HCT116 (cell line): Measurements from ENCODE around the gene DLEC1. TPM values are rescaled to one million over a fixed set of nuclear protein-coding genes. Genes with fewer than 3 reads are reported as not detected.

ENCODE experiments used
- ATAC-seq: fragments of 200-7000 bp; cut with Tn5 transposase; 2 replicates; pipeline ENCODE4 v1.9.1; 2020; ENCODE audit warnings: mild to moderate bottlenecking, moderate library complexity
- BruUV-seq: library from RNA; stranded (reverse); fragments of 400-500 nt; replicated peaks from 2 replicates; lab custom pipeline; 2021; lab: Mats Ljungman, UMichigan
- CTCF ChIA-PET: fragments of 300-600 bp; sonication (Branson Sonifier 250); formaldehyde crosslinking; loops from one replicate; lab custom pipeline; 2021; ENCODE audit warnings: antibody characterized with exemption; lab: Charles Lee
- POLR2A ChIA-PET: fragments of 300-600, 350-600 bp; sonication (Branson Sonifier 250); formaldehyde crosslinking; loops from one replicate; lab custom pipeline; 2021; ENCODE audit warnings: antibody characterized with exemption; lab: Charles Lee
- RAD21 ChIA-PET, 2 experiments: fragments of 300-600 bp; sonication (Branson Sonifier 250); formaldehyde crosslinking; loops; one replicate each; lab custom pipeline; 2023; ENCODE audit warnings: low total read pairs in 2 of 2; ENCODE audit not compliant: uncharacterized antibody in 2 of 2, unreplicated experiment in 2 of 2, low non-redundant PET in 1 of 2; lab: Charles Lee
- DNase-seq: peaks from one replicate; pipeline ENCODE4 v3.0.0-alpha.2; 2010; ENCODE audit warnings: low read depth, low spot score
- H2AFZ ChIP-seq: fragments of 200-600 bp; shearing (Covaris generic), sonication (generic); 2 replicates; pipeline ENCODE4 v1.6.1; 2017; ENCODE audit warnings: low read depth, mixed run types, mixed read lengths, antibody characterized with exemption, low read length; ENCODE audit not compliant: poor library complexity, severe bottlenecking
- H3K27ac ChIP-seq: 2 replicates; pipeline ENCODE4 v1.5.1; 2012; ENCODE audit warnings: low read depth, low read length
- H3K27me3 ChIP-seq: fragments of 200-600 bp; sonication (generic); 2 replicates; pipeline ENCODE4 v1.6.1; 2016; ENCODE audit warnings: mixed run types, low read length, mixed read lengths; ENCODE audit not compliant: insufficient read depth
- H3K36me3 ChIP-seq, 2 experiments: fragments of 200-500 bp in 1 of 2; fragments of 200-600 bp in 1 of 2; sonication (Bioruptor generic) in 1 of 2; sonication (generic) in 1 of 2; 2 replicates each; pipeline versions ENCODE4 v1.5.1 to v1.6.1; 2014 to 2016; ENCODE audit warnings: low read length in 2 of 2, inconsistent platforms in 1 of 2, mixed read lengths in 1 of 2, mixed run types in 1 of 2; ENCODE audit not compliant: insufficient read depth in 2 of 2, control insufficient read depth in 1 of 2
- H3K4me1 ChIP-seq, 2 experiments: fragments of 200-600 bp in 1 of 2; sonication (generic) in 1 of 2; 2 replicates each; pipeline versions ENCODE4 v1.5.1 to v1.6.1; 2012 to 2017; ENCODE audit warnings: low read length in 2 of 2, inconsistent platforms in 1 of 2, mild to moderate bottlenecking in 1 of 2, mixed read lengths in 1 of 2, mixed run types in 1 of 2, moderate library complexity in 1 of 2; ENCODE audit not compliant: insufficient read depth in 2 of 2, control insufficient read depth in 1 of 2
- H3K4me2 ChIP-seq: fragments of 200-600 bp; sonication (generic); 2 replicates; pipeline ENCODE4 v1.6.1; 2017; ENCODE audit warnings: mixed run types, low read length, mixed read lengths
- H3K4me3 ChIP-seq, 2 experiments: fragments of 200-600 bp in 1 of 2; sonication (generic) in 1 of 2; replicated peaks in 1 of 2; 2 replicates each; pipeline ENCODE4 v1.5.1; 2011 to 2016; ENCODE audit warnings: low read length in 2 of 2, control low read depth in 1 of 2, low read depth in 1 of 2, mild to moderate bottlenecking in 1 of 2, mixed read lengths in 1 of 2, mixed run types in 1 of 2
- H3K79me2 ChIP-seq: fragments of 200-600 bp; sonication (generic); 2 replicates; pipeline ENCODE4 v1.6.1; 2017; ENCODE audit warnings: mild to moderate bottlenecking, mixed run types, low read length, moderate library complexity, mixed read lengths; ENCODE audit not compliant: insufficient read depth
- H3K9ac ChIP-seq: fragments of 200-600 bp; sonication (generic); 2 replicates; pipeline ENCODE4 v1.6.1; 2016; ENCODE audit warnings: low read length, mixed read lengths
- H3K9me2 ChIP-seq: fragments of 200-600 bp; sonication (generic), shearing (Covaris generic); 2 replicates; pipeline ENCODE4 v1.6.1; 2017; ENCODE audit warnings: mixed run types, mild to moderate bottlenecking, moderate library complexity; ENCODE audit not compliant: insufficient read depth
- H3K9me3 ChIP-seq, 2 experiments: fragments of 200-500 bp in 1 of 2; fragments of 200-600 bp in 1 of 2; sonication (Bioruptor generic) in 1 of 2; sonication (generic) in 1 of 2; 2 replicates each; pipeline ENCODE4 v1.6.1; 2014 to 2017; ENCODE audit warnings: low read length in 2 of 2, mixed read lengths in 2 of 2, inconsistent platforms in 1 of 2, low read depth in 1 of 2, mild to moderate bottlenecking in 1 of 2, mixed run types in 1 of 2, moderate library complexity in 1 of 2; ENCODE audit not compliant: control insufficient read depth in 1 of 2, insufficient read depth in 1 of 2
- H4K20me1 ChIP-seq: fragments of 200-600 bp; sonication (generic), shearing (Covaris generic); 2 replicates; pipeline ENCODE4 v1.6.1; 2017; ENCODE audit warnings: mixed run types, mild to moderate bottlenecking, moderate library complexity; ENCODE audit not compliant: insufficient read depth
- CBX3 ChIP-seq: IDR thresholded peaks from 2 replicates; pipeline ENCODE4 v1.6.1; 2012; ENCODE audit warnings: low read depth
- CEBPB ChIP-seq: IDR thresholded peaks from 2 replicates; pipeline ENCODE4 v1.6.1; 2012; ENCODE audit warnings: low read depth
- ELF1 ChIP-seq: IDR thresholded peaks from 2 replicates; pipeline ENCODE4 v1.6.1; 2012; ENCODE audit warnings: low read depth, borderline replicate concordance
- FOSL1 ChIP-seq: IDR thresholded peaks from 2 replicates; pipeline ENCODE4 v1.6.1; 2012; ENCODE audit warnings: low read depth
- POLR2A ChIP-seq: IDR thresholded peaks from 2 replicates; pipeline ENCODE4 v1.7.0; 2011; ENCODE audit warnings: borderline replicate concordance; ENCODE audit not compliant: insufficient read depth, insufficient read length; ENCODE audit errors: extremely low read depth
- RAD21 ChIP-seq: IDR thresholded peaks from 2 replicates; pipeline ENCODE4 v1.6.1; 2012; ENCODE audit warnings: low read depth, mild to moderate bottlenecking
- REST ChIP-seq: IDR thresholded peaks from 2 replicates; pipeline ENCODE4 v1.6.1; 2012; ENCODE audit warnings: low read depth
- SIN3A ChIP-seq: IDR thresholded peaks from 2 replicates; pipeline ENCODE4 v1.6.1; 2012; ENCODE audit warnings: low read depth
- TCF7L2 ChIP-seq: IDR thresholded peaks from 2 replicates; pipeline ENCODE4 v1.7.0; 2011; ENCODE audit warnings: borderline replicate concordance, inconsistent platforms; ENCODE audit not compliant: insufficient read depth, insufficient read length; ENCODE audit errors: extremely low read depth
- intact Hi-C: fragments of 100-400 bp; cut with micrococcal nuclease; formaldehyde crosslinking; loops from 2 replicates; pipeline ENCODE4 v1.10.0; 2022
- total RNA-seq: library from RNA; stranded (reverse); gene quantifications from one replicate; pipeline ENCODE4 v1.2.1, GENCODE V29; 2021; ENCODE audit not compliant: unreplicated experiment

DLEC1 gene
- total RNA-seq, 1 experiment from 2014 or later: 0.61 TPM

GRCh38 chr3:38139191-38139590, 100.2 kb downstream of the DLEC1 start:
- intact Hi-C loops: loop anchor here (10.0 kb wide), 1 partner anchor 316 kb away; the partner anchor contains the start of gene ACVR2B
- peak overlapping the region; percentile 91 for H2AFZ ChIP-seq
- no peak for ATAC-seq
- peak overlapping the region; percentile 91 for H3K4me2 ChIP-seq
- no peak for DNase-seq
- peak overlapping the region; percentile 87 to 91 for H3K4me3 ChIP-seq
- no peaks in the 10 kb centered on the region for H3K27me3 ChIP-seq
- TF ChIP-seq POLR2A (no peak), CBX3 (no peak), RAD21 (no peak), CEBPB (no peak), REST (no peak), ELF1 (no peak), TCF7L2 (no peak), SIN3A (no peak), FOSL1 (no peak)
- TF ChIP-seq, all 23 proteins: peak for 0
- H3K9me2 ChIP-seq: no peaks in the 10 kb centered on the region
- peaks cover 19 to 55% of the 10 kb centered on the region in 2 experiments for H3K4me1 ChIP-seq
- H4K20me1 ChIP-seq: no peaks in the 10 kb centered on the region
- peaks cover 12% of the 10 kb centered on the region for H3K79me2 ChIP-seq
- H3K36me3 ChIP-seq: peaks cover 0 to 4% of the 10 kb centered on the region in 2 experiments; a peak in 1 of 4 replicates
- no peaks in the 10 kb centered on the region for H3K9me3 ChIP-seq
- H3K27ac ChIP-seq: peak overlapping the region; percentile 67; the same call in 1 of the 2 replicates
- no TSS peak for BruUV-seq
- ChIA-PET CTCF (no interaction called here), RAD21 (no interaction called here), POLR2A (interaction anchor here (0.6 to 1.1 kb wide), 2 partner anchors 26 to 109 kb away, joined by 3 read pairs; partner anchors contain the start of genes OXSR1 and PLCD1)
- peak overlapping the region; percentile 65 for H3K9ac ChIP-seq
